ENCODE data around the gene VWA8.

DNA sequence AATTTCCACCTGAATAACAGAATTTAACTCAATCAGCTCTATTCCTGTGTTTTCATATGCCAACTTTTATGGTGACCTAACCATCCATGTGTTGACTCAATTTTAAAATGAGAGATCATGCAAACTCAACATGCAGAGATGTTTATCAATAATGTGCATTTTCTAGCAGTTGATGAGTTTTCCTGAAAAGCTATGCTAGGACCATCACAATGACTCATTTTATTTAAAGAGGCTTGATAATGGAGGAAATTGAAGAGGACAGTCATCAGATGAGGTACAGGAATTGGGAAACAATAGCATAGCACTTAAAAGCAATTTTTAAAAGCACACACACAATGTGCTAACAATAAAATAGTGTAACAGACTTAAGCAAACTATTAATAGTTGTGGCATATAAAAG lies 127.1 kb downstream of the VWA8 start:
- TF ChIP-seq EP300 (IDR thresholded peaks at IDR 0.05; ENCODE audit: borderline replicate concordance in 1 of 2, low read depth in 2 of 2, low read length in 2 of 2) (no peak), TCF12 (IDR thresholded peaks at IDR 0.05; ENCODE audit: low read depth, low read length) (no peak)
